ENCODE measurements around the gene PDE4B.

- TF ChIP-seq CTCF (IDR thresholded peaks at IDR 0.05; ENCODE audit: insufficient read depth, low read depth, low read length) (no peak), EZH2 (IDR thresholded peaks at IDR 0.05; ENCODE audit: insufficient read depth, low read length) (no peak)
Observed at GRCh38 chr1:66248257-66248656, 455.6 kb downstream of the PDE4B start.
